Gastroesophageal sphincter (tissue), 4 donors: ENCODE results near the gene MAN1C1. TPM values are rescaled to one million over a fixed set of nuclear protein-coding genes. Genes with fewer than 3 reads are reported as not detected.

Experiments
- ATAC-seq: fragments of 150-250 bp; one replicate; pipeline ENCODE4 v1.9.1; 2016; ENCODE audit warnings: mild to moderate bottlenecking, moderate library complexity
- H3K27ac ChIP-seq, 4 donors: fragments of 200-600 bp; sonication (generic) in 3 of 4; 1 replicate in 3 of 4; 2 replicates in 1 of 4; pipeline ENCODE4 v1.5.1; 2016 to 2019
- H3K27me3 ChIP-seq: fragments of 200-600 bp; sonication (generic); one replicate; pipeline ENCODE4 v1.5.1; 2019
- H3K36me3 ChIP-seq, 2 donors: fragments of 200-600 bp; sonication (generic); one replicate each; pipeline ENCODE4 v1.5.1; 2019; ENCODE audit warnings: control low read depth in 1 of 2
- H3K4me1 ChIP-seq, 3 donors: fragments of 200-600 bp; sonication (generic); 1 replicate in 2 of 3; 2 replicates in 1 of 3; pipeline ENCODE4 v1.5.1; 2016 to 2019; ENCODE audit warnings: control low read depth in 2 of 3
- H3K4me3 ChIP-seq, 2 donors: fragments of 200-600 bp; sonication (generic); one replicate each; pipeline ENCODE4 v1.5.1; 2019; ENCODE audit warnings: mild to moderate bottlenecking in 1 of 2, moderate library complexity in 1 of 2
- H3K9me3 ChIP-seq, 3 donors: fragments of 200-600 bp; sonication (generic); one replicate each; pipeline ENCODE4 v1.5.1; 2017 to 2019; ENCODE audit warnings: control low read depth in 2 of 3
- EP300 ChIP-seq: sonication (generic); formaldehyde crosslinking; IDR thresholded peaks from one replicate; pipeline ENCODE4 v1.6.1; 2017; ENCODE audit warnings: antibody characterized with exemption, mild to moderate bottlenecking
- POLR2A ChIP-seq, 2 donors: fragments of 450-650 bp; IDR thresholded peaks; one replicate each; pipeline ENCODE4 v1.6.1; 2017; ENCODE audit warnings: antibody characterized with exemption in 2 of 2, mild to moderate bottlenecking in 2 of 2, moderate library complexity in 1 of 2
- POLR2AphosphoS5 ChIP-seq: sonication (generic); formaldehyde crosslinking; IDR thresholded peaks from one replicate; pipeline ENCODE4 v1.6.1; 2017; ENCODE audit warnings: antibody characterized with exemption
- WGBS, 2 donors: methylation state at CpG; one replicate each; pipeline ENCODE4 v1.1.5; 2018; ENCODE audit warnings: low coverage in 1 of 2; 5-methylcytosine and 5-hydroxymethylcytosine counted together
- total RNA-seq, 4 donors: library from RNA; depleted of rRNA; stranded (reverse); fragments of >200 nt; gene quantifications; one replicate each; pipeline ENCODE4 v1.1.0, GENCODE V29; 2016
- TF ChIP-seq, protein P1 (sequence below), 4 experiments: fragments of 200-600 bp in 2 of 4; fragments of 450-650 bp in 2 of 4; sonication (generic) in 1 of 4; IDR thresholded peaks; one replicate each; pipeline ENCODE4 v1.5.1; 2017 to 2019; ENCODE audit warnings: antibody characterized with exemption in 4 of 4, mild to moderate bottlenecking in 2 of 4, moderate library complexity in 2 of 4

The MAN1C1 gene
- total RNA-seq, 4 donors from 2014 or later = 20.0 to 38.1 (median 27.8) TPM

DNA sequence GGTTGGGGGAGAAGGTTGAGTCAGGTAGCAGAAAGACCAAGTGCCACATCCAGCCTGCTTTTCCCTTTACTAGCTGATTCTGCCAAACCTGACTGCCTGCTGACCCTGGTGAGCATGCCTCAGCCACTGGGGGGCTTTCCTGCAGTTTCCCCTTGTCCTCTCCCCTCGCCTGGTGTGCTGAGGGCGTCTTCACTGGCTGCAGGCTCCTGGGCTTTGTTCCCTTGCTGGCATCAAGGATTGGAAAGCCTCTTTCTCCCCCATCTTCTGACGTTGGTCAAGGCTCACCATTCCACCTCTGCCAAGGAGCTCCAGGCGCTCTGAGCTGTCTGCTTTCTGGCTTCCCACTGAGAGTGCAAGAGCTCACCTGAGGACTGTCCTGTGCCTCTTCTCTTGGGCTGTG is 28.4 kb downstream of the MAN1C1 start:
- Histone ChIP-seq H3K4me1 (peaks cover 6 to 55% (median 16%) of the 10 kb centered on the region in 3 donors), H3K27ac (no peak overlapping the region), H3K9me3 (no peaks in the 10 kb centered on the region), H3K36me3 (peaks cover 0 to 11% of the 10 kb centered on the region in 2 donors), H3K27me3 (no peaks in the 10 kb centered on the region), H3K4me3 (no peak overlapping the region)
- 83% methylated on average over 3 of the region's 4 CpGs; no CpG with 5 or more reads in 1 of the 2 donors for WGBS, 2 donors
- ATAC-seq = no peak
- no peak for TF ChIP-seq EP300

DNA sequence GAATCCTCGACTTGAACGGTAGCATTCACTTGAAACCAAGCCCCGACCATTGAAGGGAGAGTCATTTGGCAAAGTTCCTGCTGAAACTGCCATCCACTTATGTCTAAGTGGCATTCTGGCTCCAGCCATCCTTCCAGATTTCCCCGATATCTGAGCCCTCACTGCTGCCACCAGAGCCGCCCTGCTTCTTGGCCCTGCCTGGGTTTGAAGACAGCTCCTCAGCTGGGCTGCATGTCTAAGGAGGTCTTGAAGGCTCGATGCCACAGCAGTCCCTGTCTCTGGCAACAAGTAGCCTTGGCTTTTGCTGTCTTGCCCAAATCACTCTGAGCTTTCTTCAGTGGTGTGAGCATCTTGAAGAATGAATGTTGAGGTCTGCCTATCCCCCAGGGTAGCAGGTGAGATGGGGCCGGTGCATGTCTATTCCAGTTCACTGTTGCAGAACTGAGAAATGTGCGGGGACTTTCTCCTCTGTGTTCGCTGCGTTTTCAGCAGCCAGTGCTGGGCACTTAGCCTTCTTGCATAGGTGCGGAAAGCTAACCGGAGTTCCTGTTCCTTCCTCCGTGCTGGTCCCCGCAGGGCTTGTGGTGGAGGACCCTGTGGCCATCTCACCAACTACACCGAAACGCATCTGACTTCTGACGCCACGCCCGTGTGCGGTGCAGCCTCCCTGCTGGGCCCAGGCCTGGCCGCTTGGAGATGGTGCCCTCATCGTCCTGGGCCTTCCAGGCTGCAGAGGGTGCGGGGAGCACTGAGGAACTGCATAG is 29.2 kb downstream of the MAN1C1 start:
- no peak overlapping the region for H3K27ac ChIP-seq
- H3K4me1 ChIP-seq = peaks cover 6 to 59% (median 22%) of the 10 kb centered on the region in 3 donors
- no peaks in the 10 kb centered on the region for H3K27me3 ChIP-seq
- no peaks in the 10 kb centered on the region for H3K9me3 ChIP-seq
- ATAC-seq = no peak
- H3K4me3 ChIP-seq = no peak overlapping the region
- TF ChIP-seq, protein P1, sequence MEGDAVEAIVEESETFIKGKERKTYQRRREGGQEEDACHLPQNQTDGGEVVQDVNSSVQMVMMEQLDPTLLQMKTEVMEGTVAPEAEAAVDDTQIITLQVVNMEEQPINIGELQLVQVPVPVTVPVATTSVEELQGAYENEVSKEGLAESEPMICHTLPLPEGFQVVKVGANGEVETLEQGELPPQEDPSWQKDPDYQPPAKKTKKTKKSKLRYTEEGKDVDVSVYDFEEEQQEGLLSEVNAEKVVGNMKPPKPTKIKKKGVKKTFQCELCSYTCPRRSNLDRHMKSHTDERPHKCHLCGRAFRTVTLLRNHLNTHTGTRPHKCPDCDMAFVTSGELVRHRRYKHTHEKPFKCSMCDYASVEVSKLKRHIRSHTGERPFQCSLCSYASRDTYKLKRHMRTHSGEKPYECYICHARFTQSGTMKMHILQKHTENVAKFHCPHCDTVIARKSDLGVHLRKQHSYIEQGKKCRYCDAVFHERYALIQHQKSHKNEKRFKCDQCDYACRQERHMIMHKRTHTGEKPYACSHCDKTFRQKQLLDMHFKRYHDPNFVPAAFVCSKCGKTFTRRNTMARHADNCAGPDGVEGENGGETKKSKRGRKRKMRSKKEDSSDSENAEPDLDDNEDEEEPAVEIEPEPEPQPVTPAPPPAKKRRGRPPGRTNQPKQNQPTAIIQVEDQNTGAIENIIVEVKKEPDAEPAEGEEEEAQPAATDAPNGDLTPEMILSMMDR (IDR thresholded peaks at IDR 0.05) = no peak
- TF ChIP-seq EP300 (no peak), POLR2A (IDR thresholded peaks at IDR 0.05) (no peak), POLR2AphosphoS5 (no peak)
- 88 to 95% methylated on average over 3 to 13 of the region's 23 CpGs for WGBS, 2 donors
- peaks cover 0 to 11% of the 10 kb centered on the region in 2 donors for H3K36me3 ChIP-seq

DNA sequence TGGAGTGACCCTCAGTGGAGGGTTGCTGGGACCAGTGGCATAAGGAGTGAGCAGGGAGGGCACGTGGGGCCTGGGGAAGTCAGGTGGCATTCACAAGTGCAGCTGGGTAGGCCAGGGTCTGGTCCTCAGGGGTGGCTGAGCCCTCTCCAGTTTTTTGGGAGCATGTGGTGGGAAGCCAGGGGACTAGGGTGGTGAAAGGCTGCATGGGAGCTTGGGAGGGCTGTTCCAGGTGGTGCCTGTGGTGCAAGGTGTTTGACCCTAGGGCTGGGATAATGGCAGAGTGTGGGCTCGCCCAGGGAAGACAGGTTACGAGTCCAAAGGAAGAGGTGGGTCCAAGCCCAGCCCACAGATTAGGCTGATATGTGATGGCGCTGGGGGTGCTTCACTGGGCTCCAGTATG is 30.5 kb downstream of the MAN1C1 start:
- TF ChIP-seq EP300 (no peak), POLR2A (IDR thresholded peaks at IDR 0.05) (no peak), POLR2AphosphoS5 (no peak)
- TF ChIP-seq, protein P1 (IDR thresholded peaks at IDR 0.05) = no peak
- ATAC-seq = no peak
- H3K4me1 ChIP-seq = peaks cover 6 to 63% (median 19%) of the 10 kb centered on the region in 3 donors
- no peak overlapping the region for H3K4me3 ChIP-seq
- no peak overlapping the region for H3K27ac ChIP-seq
- 100% methylated on average over 1 of the region's 4 CpGs; no CpG with 5 or more reads in 1 of the 2 donors for WGBS, 2 donors
- H3K9me3 ChIP-seq = no peaks in the 10 kb centered on the region
- H3K27me3 ChIP-seq = no peaks in the 10 kb centered on the region
- H3K36me3 ChIP-seq = peaks cover 0 to 11% of the 10 kb centered on the region in 2 donors

DNA sequence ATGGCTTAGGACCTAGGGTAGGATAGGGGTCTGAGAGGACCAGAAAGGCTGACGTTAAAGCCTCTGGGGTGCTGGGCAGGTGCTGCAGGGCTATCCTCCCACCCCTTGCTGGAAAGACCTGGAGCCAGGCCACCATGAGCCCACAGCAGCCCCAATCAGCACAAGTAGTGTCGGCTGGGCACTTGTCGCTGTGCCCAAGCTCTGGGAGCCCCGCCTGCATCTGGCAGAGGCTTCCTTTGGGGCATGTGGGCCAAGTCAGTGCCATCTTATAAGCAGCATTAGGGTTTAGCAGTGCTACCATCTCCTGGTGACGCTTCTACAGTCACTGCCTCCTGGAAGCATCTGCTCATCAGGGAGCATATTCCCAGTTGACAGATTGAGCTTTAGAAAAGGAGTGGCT is 31.3 kb downstream of the MAN1C1 start:
- Histone ChIP-seq H3K36me3 (peaks cover 0 to 11% of the 10 kb centered on the region in 2 donors), H3K4me3 (no peak overlapping the region), H3K9me3 (no peaks in the 10 kb centered on the region), H3K4me1 (peaks cover 2 to 63% (median 12%) of the 10 kb centered on the region in 3 donors), H3K27me3 (no peaks in the 10 kb centered on the region), H3K27ac (no peak overlapping the region)
- ATAC-seq = no peak
- 80% methylated on average over 1 of the region's 5 CpGs; no CpG with 5 or more reads in 1 of the 2 donors for WGBS, 2 donors
- TF ChIP-seq POLR2A (IDR thresholded peaks at IDR 0.05) = no peak

DNA sequence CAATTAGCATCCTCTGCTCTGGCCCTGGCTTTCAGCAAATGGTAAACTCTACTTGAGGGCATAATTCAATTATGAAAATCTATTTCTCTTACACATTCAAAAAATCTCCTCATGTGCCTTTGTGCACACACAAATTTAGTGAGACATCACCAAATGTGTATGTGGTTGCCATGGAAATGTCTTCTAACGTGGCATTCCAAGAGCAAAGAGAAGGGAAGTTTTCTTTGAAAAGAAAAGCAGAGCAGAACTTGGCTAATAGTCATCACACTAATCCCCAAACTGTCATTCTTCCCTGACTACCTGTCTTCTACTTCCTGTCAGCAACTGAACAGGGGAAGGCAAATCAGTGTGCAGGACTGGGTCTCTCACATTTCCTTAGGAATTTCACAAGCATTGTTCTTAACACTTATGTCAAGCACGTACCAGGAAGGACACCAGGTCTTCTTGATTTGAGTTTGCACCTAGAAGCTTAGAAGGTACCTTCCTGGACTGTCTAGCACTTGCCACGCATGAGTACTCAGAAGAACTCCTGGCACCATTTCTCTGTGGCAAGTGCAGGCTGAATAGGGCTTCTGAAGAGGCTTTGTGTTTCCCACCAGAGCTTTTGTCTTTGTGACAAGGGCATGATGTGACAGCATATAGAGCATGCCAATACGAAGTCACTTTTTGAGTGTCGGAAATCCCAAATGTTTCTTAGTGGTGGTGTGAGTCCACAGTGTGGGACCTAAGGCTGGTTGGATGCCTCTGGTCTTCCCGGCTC is 32.3 kb downstream of the MAN1C1 start:
- H3K9me3 ChIP-seq = no peaks in the 10 kb centered on the region
- peak overlapping the region in 1 of 4 donors; percentile 73 for H3K27ac ChIP-seq
- 65 to 71% methylated on average over 4 of the region's 6 CpGs for WGBS, 2 donors
- TF ChIP-seq, protein P1 (IDR thresholded peaks at IDR 0.05) = no peak
- peaks cover 0 to 11% of the 10 kb centered on the region in 2 donors for H3K36me3 ChIP-seq
- H3K27me3 ChIP-seq = no peaks in the 10 kb centered on the region
- peaks cover 2 to 68% (median 11%) of the 10 kb centered on the region in 3 donors for H3K4me1 ChIP-seq
- H3K4me3 ChIP-seq = no peak overlapping the region
- ATAC-seq = no peak
